ENCODE data around the gene TEX2. TPM values are rescaled to one million over a fixed set of nuclear protein-coding genes. Genes with fewer than 3 reads are reported as not detected.

TEX2 gene
- total and polyA plus RNA-seq, 2 donors from 2014 or later = 14.0 to 39.1 TPM

- intact Hi-C loops (cut with DNase I) = loop anchor here (10.0 kb wide), 1 partner anchor 121 kb away; no protein-coding TSS in a partner anchor
- TF ChIP-seq CTCF (IDR thresholded peaks at IDR 0.05; ENCODE audit: borderline replicate concordance, extremely low read depth, insufficient read depth) = no peak
- Histone ChIP-seq H3K9me3 (ENCODE audit: control insufficient read depth in 2 of 3, insufficient read depth in 1 of 3, low read length in 3 of 3) (no peaks in the 10 kb centered on the region), H3K27me3 (ENCODE audit: control insufficient read depth, insufficient read depth, low read length) (no peaks in the 10 kb centered on the region), H3K4me1 (ENCODE audit: control insufficient read depth in 2 of 3, insufficient read depth in 2 of 3, low read depth in 1 of 3, low read length in 3 of 3) (peaks cover 3 to 32% (median 21%) of the 10 kb centered on the region in 3 donors), H3K36me3 (ENCODE audit: control insufficient read depth in 2 of 3, insufficient read depth in 3 of 3, low read length in 3 of 3) (peaks cover 2 to 12% (median 5%) of the 10 kb centered on the region in 3 donors), H3K9ac (ENCODE audit: low read length in 3 of 3) (no peak overlapping the region), H3K27ac (ENCODE audit: low read depth in 2 of 2, low read length in 2 of 2) (no peak overlapping the region), H3K4me3 (ENCODE audit: low read length in 3 of 3) (no peak overlapping the region)
- no peak for FAIRE-seq
- peak in 2 of 5 donors; percentile 22 to 58 for DNase-seq
These were observed 109.3 kb downstream of the TEX2 start for GRCh38 chr17:64153565-64154312.

- Histone ChIP-seq H3K27me3 (ENCODE audit: control insufficient read depth, insufficient read depth, low read length) (no peaks in the 10 kb centered on the region), H3K9me3 (ENCODE audit: control insufficient read depth in 2 of 3, insufficient read depth in 1 of 3, low read length in 3 of 3) (no peaks in the 10 kb centered on the region), H3K9ac (ENCODE audit: low read length in 3 of 3) (no peak overlapping the region), H3K4me3 (ENCODE audit: low read length in 3 of 3) (no peak overlapping the region), H3K4me1 (ENCODE audit: control insufficient read depth in 2 of 3, insufficient read depth in 2 of 3, low read depth in 1 of 3, low read length in 3 of 3) (peaks cover 0 to 24% (median 15%) of the 10 kb centered on the region in 3 donors), H3K27ac (ENCODE audit: low read depth in 2 of 2, low read length in 2 of 2) (no peak overlapping the region), H3K36me3 (ENCODE audit: control insufficient read depth in 2 of 3, insufficient read depth in 3 of 3, low read length in 3 of 3) (peaks cover 2 to 12% (median 5%) of the 10 kb centered on the region in 3 donors)
- intact Hi-C loops (cut with DNase I) = loop anchor here (10.0 kb wide), 1 partner anchor 122 kb away; no protein-coding TSS in a partner anchor
- no peak for TF ChIP-seq CTCF (IDR thresholded peaks at IDR 0.05; ENCODE audit: borderline replicate concordance, extremely low read depth, insufficient read depth)
- DNase-seq = no peak
- no peak for FAIRE-seq
These were observed 110.5 kb downstream of the TEX2 start for GRCh38 chr17:64152428-64153125.

GRCh38 chr17:64151016-64151368, 112.1 kb downstream of the TEX2 start:
- intact Hi-C loops (cut with DNase I) = loop anchor here (10.0 kb wide), 1 partner anchor 124 kb away; no protein-coding TSS in a partner anchor

More at GRCh38 chr17:64151016-64151368, 112.1 kb downstream of the TEX2 start:
- no peaks in the 10 kb centered on the region for H3K9me3 ChIP-seq (ENCODE audit: control insufficient read depth in 2 of 3, insufficient read depth in 1 of 3, low read length in 3 of 3)
- no peak for TF ChIP-seq CTCF (IDR thresholded peaks at IDR 0.05; ENCODE audit: borderline replicate concordance, extremely low read depth, insufficient read depth)
- no peak overlapping the region for H3K4me3 ChIP-seq (ENCODE audit: low read length in 3 of 3)
- FAIRE-seq (no peak), DNase-seq (no peak)
- peaks cover 2 to 12% (median 5%) of the 10 kb centered on the region in 3 donors for H3K36me3 ChIP-seq (ENCODE audit: control insufficient read depth in 2 of 3, insufficient read depth in 3 of 3, low read length in 3 of 3)
- peaks cover 5 to 21% (median 15%) of the 10 kb centered on the region in 3 donors for H3K4me1 ChIP-seq (ENCODE audit: control insufficient read depth in 2 of 3, insufficient read depth in 2 of 3, low read depth in 1 of 3, low read length in 3 of 3)
- H3K27me3 ChIP-seq (ENCODE audit: control insufficient read depth, insufficient read depth, low read length) = no peaks in the 10 kb centered on the region
- H3K27ac ChIP-seq (ENCODE audit: low read depth in 2 of 2, low read length in 2 of 2) = peak overlapping the region; percentile 45 to 76
- no peak overlapping the region for H3K9ac ChIP-seq (ENCODE audit: low read length in 3 of 3)
